Adrenal gland (tissue), 5 donors: ENCODE data around the gene OR2A2.

Experiments
- POLR2A ChIP-seq, 2 donors: fragments of 450-650 bp; IDR thresholded peaks; one replicate each; pipeline ENCODE4 v1.6.1; 2017; ENCODE audit warnings: antibody characterized with exemption in 2 of 2, mild to moderate bottlenecking in 2 of 2, moderate library complexity in 1 of 2
- TF ChIP-seq, protein P1 (sequence below), 6 experiments: fragments of 450-650 bp in 4 of 6; fragments of 200-600 bp in 2 of 6; sonication (generic) in 1 of 6; IDR thresholded peaks; 1 replicate in 5 of 6; 2 replicates in 1 of 6; pipeline versions ENCODE4 v1.5.1 to v1.8.0; 2016 to 2021; ENCODE audit warnings: antibody characterized with exemption in 6 of 6, mild to moderate bottlenecking in 2 of 6, moderate library complexity in 1 of 6
- donor health status: DM: no; HTN: no; CAD: no.

GRCh38 chr7:144109283-144109682 is at the start of gene OR2A2:
- TF ChIP-seq, protein P1, sequence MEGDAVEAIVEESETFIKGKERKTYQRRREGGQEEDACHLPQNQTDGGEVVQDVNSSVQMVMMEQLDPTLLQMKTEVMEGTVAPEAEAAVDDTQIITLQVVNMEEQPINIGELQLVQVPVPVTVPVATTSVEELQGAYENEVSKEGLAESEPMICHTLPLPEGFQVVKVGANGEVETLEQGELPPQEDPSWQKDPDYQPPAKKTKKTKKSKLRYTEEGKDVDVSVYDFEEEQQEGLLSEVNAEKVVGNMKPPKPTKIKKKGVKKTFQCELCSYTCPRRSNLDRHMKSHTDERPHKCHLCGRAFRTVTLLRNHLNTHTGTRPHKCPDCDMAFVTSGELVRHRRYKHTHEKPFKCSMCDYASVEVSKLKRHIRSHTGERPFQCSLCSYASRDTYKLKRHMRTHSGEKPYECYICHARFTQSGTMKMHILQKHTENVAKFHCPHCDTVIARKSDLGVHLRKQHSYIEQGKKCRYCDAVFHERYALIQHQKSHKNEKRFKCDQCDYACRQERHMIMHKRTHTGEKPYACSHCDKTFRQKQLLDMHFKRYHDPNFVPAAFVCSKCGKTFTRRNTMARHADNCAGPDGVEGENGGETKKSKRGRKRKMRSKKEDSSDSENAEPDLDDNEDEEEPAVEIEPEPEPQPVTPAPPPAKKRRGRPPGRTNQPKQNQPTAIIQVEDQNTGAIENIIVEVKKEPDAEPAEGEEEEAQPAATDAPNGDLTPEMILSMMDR (IDR thresholded peaks at IDR 0.05), result no peak
- TF ChIP-seq POLR2A (IDR thresholded peaks at IDR 0.05), result no peak
